A549 (cell line): ENCODE measurements around the gene CARD8. TPM values are rescaled to one million over a fixed set of nuclear protein-coding genes. Genes with fewer than 3 reads are reported as not detected.
"Not testable (repeated sequence)": the region's sequence is repeated elsewhere in the genome, so short reads cannot be mapped to it uniquely, and the experiment has no call there.

Source experiments
- ATAC-seq, 2 experiments: fragments of 200-7000 bp in 1 of 2; fragments of >200 bp in 1 of 2; cut with Nextera tagmentation in 1 of 2; cut with Tn5 transposase in 1 of 2; 3 replicates each; pipeline versions ENCODE4 v1.8.0 to v1.9.1; 2018 to 2020; ENCODE audit warnings: mild to moderate bottlenecking in 1 of 2, moderate library complexity in 1 of 2
- CTCF ChIA-PET: fragments of 300-600 bp; sonication (Branson Sonifier 250); formaldehyde crosslinking; extraction: SDS; loops from one replicate; lab custom pipeline; 2021; ENCODE audit warnings: antibody characterized with exemption, inconsistent platforms; lab: Yijun Ruan, JAX
- POLR2A ChIA-PET: fragments of 350-600 bp; formaldehyde crosslinking; extraction: SDS; loops from one replicate; lab custom pipeline; 2021; ENCODE audit warnings: antibody characterized with exemption, inconsistent platforms; lab: Yijun Ruan, JAX
- DNase-seq, 2 experiments: peaks; one replicate each; pipeline versions ENCODE4 v3.0.0 to v3.0.0-alpha.2; 2011 to 2016; ENCODE audit warnings: low read depth in 1 of 2, low spot score in 1 of 2
- FAIRE-seq: peaks from 2 replicates; lab custom pipeline; 2011; peaks lifted over from hg19 to GRCh38; lab: Jason Lieb, UNC
- H3K27ac ChIP-seq, 2 experiments: fragments of >200 bp; sonication (Bioruptor Twin); formaldehyde crosslinking; 3 replicates each; pipeline ENCODE4 v1.5.1; 2016 to 2017
- H3K4me1 ChIP-seq: fragments of >200 bp; sonication (Bioruptor Twin); formaldehyde crosslinking; 3 replicates; pipeline ENCODE4 v1.6.1; 2016
- H3K4me2 ChIP-seq: fragments of >200 bp; sonication (Bioruptor Twin); formaldehyde crosslinking; 3 replicates; pipeline ENCODE4 v1.6.1; 2016
- H3K4me3 ChIP-seq: fragments of >200 bp; sonication (Bioruptor Twin); formaldehyde crosslinking; 3 replicates; pipeline ENCODE4 v1.5.1; 2016
- H3K9me3 ChIP-seq: fragments of >200 bp; sonication (Bioruptor Twin); formaldehyde crosslinking; 3 replicates; pipeline ENCODE4 v1.6.1; 2016
- CBX2 ChIP-seq: fragments of 200-600 bp; sonication (generic); IDR thresholded peaks from 2 replicates; pipeline ENCODE4 v1.6.1; 2016; ENCODE audit warnings: low read depth, mild to moderate bottlenecking, borderline replicate concordance
- CBX8 ChIP-seq: fragments of 200-600 bp; sonication (generic); IDR thresholded peaks from 2 replicates; pipeline ENCODE4 v1.6.1; 2016
- CHD2 ChIP-seq: fragments of 150-350 bp; IDR thresholded peaks from 2 replicates; pipeline ENCODE4 v1.6.1; 2014; ENCODE audit warnings: low read length; ENCODE audit not compliant: partially characterized antibody
- EHF ChIP-seq: fragments of 250-450 bp; sonication (Bioruptor Pico); IDR thresholded peaks from 2 replicates; pipeline ENCODE4 v1.5.0; 2020; ENCODE audit warnings: mild to moderate bottlenecking
- EP300 ChIP-seq, 2 experiments: fragments of >200 bp; sonication (Bioruptor Twin); formaldehyde crosslinking; IDR thresholded peaks; 2 replicates in 1 of 2; 3 replicates in 1 of 2; pipeline ENCODE4 v1.6.1; 2016 to 2017
- FOSL2 ChIP-seq, 2 experiments: fragments of 450-650 bp in 1 of 2; fragments of >200 bp in 1 of 2; sonication (Bioruptor Twin) in 1 of 2; formaldehyde crosslinking; IDR thresholded peaks; 2 replicates each; pipeline versions ENCODE4 v1.5.0 to v1.6.1; 2016 to 2020; ENCODE audit warnings: mild to moderate bottlenecking in 1 of 2, moderate library complexity in 1 of 2
- FOXS1 ChIP-seq: fragments of 250-450 bp; sonication (Bioruptor Pico); IDR thresholded peaks from 2 replicates; pipeline ENCODE4 v1.5.0; 2020; ENCODE audit warnings: mild to moderate bottlenecking, moderate library complexity
- GATA3 ChIP-seq: IDR thresholded peaks from 2 replicates; pipeline ENCODE4 v1.6.1; 2012; ENCODE audit warnings: borderline replicate concordance
- HOXB5 ChIP-seq: fragments of 250-450 bp; sonication (Bioruptor Pico); IDR thresholded peaks from 2 replicates; pipeline ENCODE4 v1.5.0; 2020; ENCODE audit warnings: mild to moderate bottlenecking, moderate library complexity
- JUNB ChIP-seq: fragments of >200 bp; sonication (Bioruptor Twin); formaldehyde crosslinking; IDR thresholded peaks from 2 replicates; pipeline ENCODE4 v1.6.1; 2016
- KDM1A ChIP-seq: fragments of 200-600 bp; sonication (generic); IDR thresholded peaks from 2 replicates; pipeline ENCODE4 v1.6.1; 2016; ENCODE audit warnings: low read depth, mild to moderate bottlenecking
- KDM5A ChIP-seq: fragments of 200-600 bp; sonication (generic); IDR thresholded peaks from 2 replicates; pipeline ENCODE4 v1.6.1; 2016; ENCODE audit warnings: antibody characterized with exemption, mild to moderate bottlenecking
- MYC ChIP-seq: IDR thresholded peaks from 2 replicates; pipeline ENCODE4 v1.6.1; 2012; ENCODE audit warnings: mild to moderate bottlenecking, inconsistent platforms, low read length, improper control_type of control experiment, borderline replicate concordance
- NR3C1 ChIP-seq: fragments of >200 bp; sonication (Bioruptor Twin); formaldehyde crosslinking; IDR thresholded peaks from 3 replicates; pipeline ENCODE4 v1.6.1; 2017
- PHF8 ChIP-seq: fragments of 200-600 bp; sonication (generic); IDR thresholded peaks from 2 replicates; pipeline ENCODE4 v1.6.1; 2016; ENCODE audit warnings: low read depth, mild to moderate bottlenecking, antibody characterized with exemption, moderate library complexity, borderline replicate concordance
- RAD21 ChIP-seq, 2 experiments: fragments of >200 bp in 1 of 2; sonication (Bioruptor Twin) in 1 of 2; formaldehyde crosslinking in 1 of 2; IDR thresholded peaks in 1 of 2; conservative IDR thresholded peaks in 1 of 2; 2 replicates in 1 of 2; 3 replicates in 1 of 2; pipeline ENCODE4 v1.6.1; 2012 to 2018; ENCODE audit warnings: inconsistent platforms in 1 of 2
- RCOR1 ChIP-seq: fragments of 150-350 bp; IDR thresholded peaks from 2 replicates; pipeline ENCODE4 v1.6.1; 2014; ENCODE audit warnings: antibody characterized with exemption, low read length, low read depth
- REST ChIP-seq: fragments of 200-600 bp; sonication (generic); IDR thresholded peaks from 2 replicates; pipeline ENCODE4 v1.6.1; 2016; ENCODE audit warnings: antibody characterized with exemption, mild to moderate bottlenecking, moderate library complexity
- RFX5 ChIP-seq: fragments of 450-650 bp; IDR thresholded peaks from 2 replicates; pipeline ENCODE4 v1.7.1; 2014; ENCODE audit warnings: antibody characterized with exemption, mild to moderate bottlenecking, moderate library complexity
- SMC3 ChIP-seq: fragments of >200 bp; sonication (Bioruptor Twin); formaldehyde crosslinking; IDR thresholded peaks from 3 replicates; pipeline ENCODE4 v1.6.1; 2018; ENCODE audit warnings: inconsistent platforms
- TFCP2L1 ChIP-seq: fragments of 250-450 bp; sonication (Bioruptor Pico); IDR thresholded peaks from 2 replicates; pipeline ENCODE4 v1.5.0; 2021; ENCODE audit warnings: mild to moderate bottlenecking
- ZC3H11A ChIP-seq: fragments of 450-650 bp; IDR thresholded peaks from 2 replicates; pipeline ENCODE4 v1.6.1; 2014; ENCODE audit warnings: antibody characterized with exemption, mild to moderate bottlenecking
- ZSCAN20 ChIP-seq: fragments of 250-450 bp; sonication (Bioruptor Pico); IDR thresholded peaks from 2 replicates; pipeline ENCODE4 v1.8.0; 2022; ENCODE audit warnings: mild to moderate bottlenecking, moderate library complexity
- WGBS: methylation state at CpG from one replicate; pipeline ENCODE4 v1.1.6; 2017; ENCODE audit errors: missing lambda C conversion rate; 5-methylcytosine and 5-hydroxymethylcytosine counted together
- polyA plus RNA-seq, 4 experiments: library from polyadenylated mRNA; depleted of rRNA in 3 of 4; stranded (reverse); fragments of >200 nt; fragmentation: RNase III in 1 of 4; extraction: RNeasy Plus Mini Kit Qiagen cat#74134 plus additional on column Dnase treatment in 1 of 4; gene quantifications; 2 replicates in 3 of 4; 3 replicates in 1 of 4; pipeline ENCODE4 v1.2.3, GENCODE V29; 2011 to 2017
- TF ChIP-seq, protein P1 (sequence below): fragments of 450-650 bp; IDR thresholded peaks from 2 replicates; pipeline ENCODE4 v1.6.1; 2014; ENCODE audit warnings: antibody characterized with exemption
- TF ChIP-seq, protein P2 (sequence below): IDR thresholded peaks from 2 replicates; pipeline ENCODE4 v1.6.1; 2012

CARD8 gene
- polyA plus RNA-seq, 2 of the 4 experiments (the other 2 are of a cell fraction), result 27.5 to 34.7 TPM

DNA sequence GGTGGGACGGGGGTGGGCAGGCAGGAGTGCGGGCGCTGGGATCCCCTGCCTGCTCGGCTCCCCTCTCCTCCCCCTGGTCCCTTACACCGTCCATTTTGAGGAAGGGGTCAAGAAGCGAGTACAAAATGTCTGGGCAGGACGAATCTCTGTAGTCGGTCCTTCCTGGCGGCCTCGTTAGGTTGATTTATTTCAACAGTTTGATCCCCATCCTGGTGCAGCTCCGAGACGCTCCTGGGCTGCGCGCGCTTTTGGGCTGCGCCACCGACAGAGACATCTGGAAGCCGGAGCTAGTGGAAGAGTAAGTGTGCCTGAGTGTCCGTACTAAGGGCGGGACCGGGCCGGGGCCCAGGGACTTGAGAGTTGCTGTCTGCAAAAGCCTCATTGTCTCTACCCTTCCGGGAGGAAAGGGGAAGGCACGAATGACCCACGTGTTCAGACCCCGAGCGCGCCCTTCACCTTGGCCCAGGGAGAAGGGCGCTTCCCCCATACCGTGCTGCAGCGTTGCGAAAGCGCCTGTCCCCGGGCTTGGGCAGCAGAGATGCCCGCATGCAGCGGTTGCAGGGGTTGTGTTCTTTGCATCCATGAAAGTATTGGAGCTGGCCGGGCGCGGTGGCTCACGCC is 15.9 kb upstream of the CARD8 start (continued):
- TF ChIP-seq RCOR1, result no peak
- TF ChIP-seq, protein P1, sequence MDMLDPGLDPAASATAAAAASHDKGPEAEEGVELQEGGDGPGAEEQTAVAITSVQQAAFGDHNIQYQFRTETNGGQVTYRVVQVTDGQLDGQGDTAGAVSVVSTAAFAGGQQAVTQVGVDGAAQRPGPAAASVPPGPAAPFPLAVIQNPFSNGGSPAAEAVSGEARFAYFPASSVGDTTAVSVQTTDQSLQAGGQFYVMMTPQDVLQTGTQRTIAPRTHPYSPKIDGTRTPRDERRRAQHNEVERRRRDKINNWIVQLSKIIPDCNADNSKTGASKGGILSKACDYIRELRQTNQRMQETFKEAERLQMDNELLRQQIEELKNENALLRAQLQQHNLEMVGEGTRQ, result peak; percentile 58
- no peak for TF ChIP-seq HOXB5 (CRISPR knock-in tag)
- no peak for TF ChIP-seq REST
- no peak for TF ChIP-seq KDM1A
- TF ChIP-seq ZC3H11A, result no peak
- no peak for TF ChIP-seq ZSCAN20 (CRISPR knock-in tag)
- TF ChIP-seq CHD2, result no peak
- no peak for TF ChIP-seq CBX2
- TF ChIP-seq JUNB, result no peak
- TF ChIP-seq FOSL2 (IDR thresholded peaks at IDR 0.05), result no peak
- TF ChIP-seq FOSL2 (CRISPR knock-in tag; IDR thresholded peaks at IDR 0.05), result no peak
- no peak for TF ChIP-seq EP300 (IDR thresholded peaks at IDR 0.05)
- TF ChIP-seq FOXS1 (CRISPR knock-in tag), result no peak
- TF ChIP-seq TFCP2L1 (CRISPR knock-in tag), result no peak
- TF ChIP-seq CBX8, result no peak
- TF ChIP-seq NR3C1, result no peak
- no peak for TF ChIP-seq EHF
- no peak for TF ChIP-seq SMC3
- TF ChIP-seq PHF8, result peak; percentile 20; the same call in 1 of the 2 replicates
- no peak for TF ChIP-seq RAD21 (conservative IDR thresholded peaks at IDR 0.05 in 1 of 2, IDR thresholded peaks at IDR 0.05 in 1 of 2)
- no peak for TF ChIP-seq GATA3
- TF ChIP-seq, protein P2, sequence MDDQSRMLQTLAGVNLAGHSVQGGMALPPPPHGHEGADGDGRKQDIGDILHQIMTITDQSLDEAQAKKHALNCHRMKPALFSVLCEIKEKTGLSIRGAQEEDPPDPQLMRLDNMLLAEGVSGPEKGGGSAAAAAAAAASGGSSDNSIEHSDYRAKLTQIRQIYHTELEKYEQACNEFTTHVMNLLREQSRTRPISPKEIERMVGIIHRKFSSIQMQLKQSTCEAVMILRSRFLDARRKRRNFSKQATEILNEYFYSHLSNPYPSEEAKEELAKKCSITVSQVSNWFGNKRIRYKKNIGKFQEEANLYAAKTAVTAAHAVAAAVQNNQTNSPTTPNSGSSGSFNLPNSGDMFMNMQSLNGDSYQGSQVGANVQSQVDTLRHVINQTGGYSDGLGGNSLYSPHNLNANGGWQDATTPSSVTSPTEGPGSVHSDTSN, result no peak
- TF ChIP-seq MYC, result no peak; the same call in 1 of the 2 replicates
- no peak for TF ChIP-seq KDM5A
- no peak for TF ChIP-seq RFX5

DNA sequence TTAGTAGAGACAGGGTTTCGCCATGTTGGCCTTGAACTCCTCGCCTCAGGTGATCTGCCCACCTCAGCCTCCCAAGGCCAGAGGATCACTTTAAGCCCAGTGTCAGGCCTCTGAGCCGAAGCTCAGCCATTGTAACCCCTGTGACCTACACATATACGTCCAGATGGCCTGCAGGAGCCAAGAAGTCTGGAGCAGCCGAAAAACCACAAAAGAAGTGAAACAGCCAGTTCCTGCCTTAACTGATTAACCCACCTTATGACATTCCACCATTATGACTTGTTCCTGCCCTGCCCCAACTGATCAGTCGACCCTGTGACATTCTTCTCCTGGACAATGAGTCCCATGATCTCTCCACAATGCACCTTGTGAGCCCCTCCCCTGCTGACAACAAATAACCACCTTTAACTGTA is 13.9 kb upstream of the CARD8 start:
- H3K4me3 ChIP-seq, H3K9me3 ChIP-seq, POLR2A ChIA-PET, FAIRE-seq, ATAC-seq: not testable (repeated sequence)
- Histone ChIP-seq H3K27ac (peak overlapping the region in 1 of 2 experiments; percentile 89; a peak in 1 of 6 replicates), H3K4me2 (peak overlapping the region; percentile 76; the same call in 1 of the 3 replicates), H3K4me1 (0 out of 3 replicates have a peak, but pooled peaks cover 11% of the 10 kb centered on the region)
- peak in 1 of 2 experiments; percentile 29 for DNase-seq
- WGBS, result 60% methylated on average over 6 of the region's 6 CpGs
- CTCF ChIA-PET, result interaction anchor here (0.6 to 22.4 kb wide), 12 partner anchors 8 to 339 kb away, joined by 3 to 499 read pairs (median 4); partner anchors contain the start of genes CARD8 and KDELR1

- H3K4me2 ChIP-seq, H3K4me1 ChIP-seq, H3K9me3 ChIP-seq, DNase-seq, FAIRE-seq, POLR2A ChIA-PET, H3K27ac ChIP-seq, ATAC-seq, H3K4me3 ChIP-seq: not testable (repeated sequence)
- CTCF ChIA-PET, result interaction anchor here (1.1 to 22.4 kb wide), 8 partner anchors 8 to 343 kb away, joined by 3 to 499 read pairs (median 5); no protein-coding TSS in a partner anchor
- 50% methylated on average over 8 of the region's 8 CpGs for WGBS
Observed at GRCh38 chr19:48265326-48265725, 9.6 kb upstream of the CARD8 start.

DNA sequence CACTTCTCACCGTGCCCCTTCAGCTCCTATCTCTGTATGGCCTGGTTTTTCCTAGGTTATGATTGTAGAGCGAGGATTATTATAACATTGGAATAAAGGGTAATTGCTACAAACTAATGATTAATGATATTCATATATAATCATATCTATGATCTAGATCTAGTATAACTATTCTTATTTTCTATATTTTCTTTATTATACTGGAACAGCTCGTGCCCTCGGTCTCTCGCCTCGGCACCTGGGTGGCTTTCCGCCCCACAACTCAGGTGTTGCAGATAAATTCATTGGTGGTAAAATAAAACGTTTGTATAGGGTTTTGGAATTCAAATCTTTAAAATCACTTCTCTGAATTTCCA is 4.6 kb upstream of the CARD8 start:
- H3K27ac ChIP-seq, ATAC-seq, H3K9me3 ChIP-seq, FAIRE-seq, H3K4me1 ChIP-seq, H3K4me2 ChIP-seq, DNase-seq: not testable (repeated sequence)
- CTCF ChIA-PET, result interaction anchor here (0.6 to 5.7 kb wide), 32 partner anchors 11 to 298 kb away, joined by 3 to 53 read pairs (median 5); partner anchors contain the start of gene ZNF114
- POLR2A ChIA-PET, result interaction anchor here (0.6 to 1.0 kb wide), 2 partner anchors 57 to 91 kb away, joined by 3 read pairs; no protein-coding TSS in a partner anchor
- H3K4me3 ChIP-seq, result peak overlapping the region; percentile 68; the same call in 2 of the 3 replicates
- WGBS, result 47% methylated on average over 8 of the region's 8 CpGs

- peaks cover 13% of the 10 kb centered on the region for H3K4me1 ChIP-seq
- H3K27ac ChIP-seq, POLR2A ChIA-PET, H3K4me2 ChIP-seq, H3K4me3 ChIP-seq, DNase-seq, H3K9me3 ChIP-seq, ATAC-seq, FAIRE-seq: not testable (repeated sequence)
- WGBS, result 65% methylated on average over 4 of the region's 4 CpGs
- CTCF ChIA-PET, result interaction anchor here (0.9 to 5.7 kb wide), 7 partner anchors 9 to 297 kb away, joined by 3 to 53 read pairs (median 9); no protein-coding TSS in a partner anchor
Observed at GRCh38 chr19:48258992-48259391, 3.3 kb upstream of the CARD8 start.
